HepG2 (cell line): ENCODE results near the gene ARHGAP10.

Experiments used
- ELF1 ChIP-seq: sonication (generic); formaldehyde crosslinking; IDR thresholded peaks from 2 replicates; pipeline ENCODE4 v1.4.0; 2020; ENCODE audit warnings: missing genetic modification reagents
- SIN3A ChIP-seq: IDR thresholded peaks from 2 replicates; pipeline ENCODE4 v1.6.1; 2011; ENCODE audit warnings: low read depth, mild to moderate bottlenecking, control low read depth, low read length, borderline replicate concordance
- SMC3 ChIP-seq: IDR thresholded peaks from 2 replicates; pipeline ENCODE4 v1.6.1; 2011; ENCODE audit warnings: low read length, improper control_type of control experiment
- TCF7L2 ChIP-seq: IDR thresholded peaks from 2 replicates; pipeline ENCODE4 v1.6.1; 2011; ENCODE audit warnings: mild to moderate bottlenecking, low read depth, low read length, moderate library complexity
- ZBTB2 ChIP-seq: sonication (generic); formaldehyde crosslinking; IDR thresholded peaks from 2 replicates; pipeline ENCODE4 v1.8.0; 2022; ENCODE audit warnings: low read depth, missing genetic modification reagents
- ZBTB21 ChIP-seq: sonication (generic); formaldehyde crosslinking; IDR thresholded peaks from 2 replicates; pipeline ENCODE4 v1.4.0; 2020; ENCODE audit warnings: missing genetic modification reagents
- ZNF3 ChIP-seq: IDR thresholded peaks from 2 replicates; pipeline ENCODE4 v1.7.0; 2017; ENCODE audit warnings: inconsistent platforms
- ZNF331 ChIP-seq: sonication (generic); formaldehyde crosslinking; IDR thresholded peaks from 2 replicates; pipeline ENCODE4 v1.4.0; 2020; ENCODE audit warnings: missing genetic modification reagents
- TF ChIP-seq, protein P1 (sequence below): sonication (generic); formaldehyde crosslinking; IDR thresholded peaks from 2 replicates; pipeline ENCODE4 v1.8.1; 2023; ENCODE audit warnings: missing genetic modification reagents, mild to moderate bottlenecking, borderline replicate concordance

- TF ChIP-seq SIN3A: no peak
- TF ChIP-seq ZNF3 (CRISPR knock-in tag): no peak
- no peak for TF ChIP-seq ZNF331 (CRISPR knock-in tag)
- no peak for TF ChIP-seq TCF7L2
- no peak for TF ChIP-seq ZBTB21
- TF ChIP-seq, protein P1, sequence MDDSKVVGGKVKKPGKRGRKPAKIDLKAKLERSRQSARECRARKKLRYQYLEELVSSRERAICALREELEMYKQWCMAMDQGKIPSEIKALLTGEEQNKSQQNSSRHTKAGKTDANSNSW (CRISPR knock-in tag): no peak
- no peak for TF ChIP-seq SMC3
- no peak for TF ChIP-seq ZBTB2 (CRISPR knock-in tag)
- no peak for TF ChIP-seq ELF1 (CRISPR knock-in tag)
Measured at GRCh38 chr4:147769386-147769785, 37.5 kb downstream of the ARHGAP10 start.
